ENCODE data around the gene CXCR6. TPM values are rescaled to one million over a fixed set of nuclear protein-coding genes. Genes with fewer than 3 reads are reported as not detected.

CXCR6 gene
- total and polyA plus RNA-seq, 2 experiments from 2014 or later = 0.06 TPM; not detected in 1

DNA sequence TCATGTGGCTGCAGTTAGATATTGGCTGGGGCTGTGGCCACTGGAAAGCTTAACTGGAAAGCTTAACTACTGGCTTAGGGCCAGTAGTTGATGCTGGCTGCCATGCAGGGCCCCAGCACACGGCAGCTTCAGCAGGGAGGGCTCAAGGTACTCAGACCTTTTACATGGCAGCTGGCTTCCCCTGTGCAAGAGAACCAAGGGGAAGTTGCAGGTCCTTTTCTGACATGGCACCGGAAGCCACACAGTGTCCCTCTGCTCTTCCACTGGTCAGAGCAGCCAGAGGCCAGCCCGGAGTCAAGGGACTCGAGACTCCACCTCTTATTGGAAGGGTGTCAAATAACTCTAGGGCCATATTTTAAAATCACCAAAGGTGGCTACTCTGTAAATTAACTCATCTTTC, 32.4 kb upstream of the CXCR6 start:
- DNase-seq (ENCODE audit: low read depth in 1 of 2, low spot score in 1 of 2) = no peak
- TF ChIP-seq CTCF (IDR thresholded peaks at IDR 0.05; ENCODE audit: low read depth, low read length) = no peak
- no peaks in the 10 kb centered on the region for H3K36me3 ChIP-seq
- no peak overlapping the region for H3K4me3 ChIP-seq
- H3K4me1 ChIP-seq (ENCODE audit: low read depth) = no peaks in the 10 kb centered on the region
- no peaks in the 10 kb centered on the region for H3K27me3 ChIP-seq
- H3K9me3 ChIP-seq (ENCODE audit: low read depth) = no peaks in the 10 kb centered on the region
- no peak overlapping the region for H3K27ac ChIP-seq

DNA sequence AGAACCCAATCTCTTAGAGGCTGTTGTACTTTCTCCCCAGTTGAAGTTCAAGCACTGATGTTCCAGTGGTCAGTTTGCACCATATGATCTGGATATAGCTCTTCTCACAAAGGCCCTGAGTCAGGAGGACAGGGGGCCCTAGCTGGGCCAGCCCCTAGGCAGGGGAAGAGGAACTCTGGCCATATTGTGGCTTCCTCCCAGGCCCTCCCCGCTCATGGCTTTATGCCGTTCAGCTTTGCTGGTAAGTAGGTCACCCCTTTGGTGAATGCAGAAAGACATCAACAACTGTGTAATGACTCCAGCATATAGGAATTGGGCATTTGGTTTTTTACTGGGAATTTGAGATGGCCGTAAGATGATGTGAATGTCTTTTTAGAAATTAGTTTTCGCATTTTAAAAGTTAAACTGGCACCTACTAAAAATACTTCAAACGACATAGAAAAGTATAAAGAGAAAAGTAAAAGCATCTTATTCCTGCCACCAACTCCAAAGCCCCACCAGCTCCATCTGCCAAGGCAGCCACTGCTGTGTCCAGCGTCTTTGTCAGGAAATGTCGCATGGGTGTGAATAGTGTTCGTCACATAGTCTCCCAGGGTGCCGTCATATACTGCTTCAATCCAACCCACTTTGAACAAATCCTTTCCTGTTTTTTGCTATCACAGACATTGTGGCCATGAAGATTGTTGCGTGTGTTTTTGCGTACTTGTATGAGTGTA, 31.6 kb upstream of the CXCR6 start:
- Histone ChIP-seq H3K27me3 (no peaks in the 10 kb centered on the region), H3K36me3 (no peaks in the 10 kb centered on the region), H3K27ac (no peak overlapping the region), H3K9me3 (ENCODE audit: low read depth) (no peaks in the 10 kb centered on the region), H3K4me1 (ENCODE audit: low read depth) (no peaks in the 10 kb centered on the region), H3K4me3 (no peak overlapping the region)
- TF ChIP-seq CTCF (IDR thresholded peaks at IDR 0.05; ENCODE audit: low read depth, low read length) = no peak
- DNase-seq (ENCODE audit: low read depth in 1 of 2, low spot score in 1 of 2) = no peak

GRCh38 chr3:45912435-45912834, 30.8 kb upstream of the CXCR6 start:
- no peaks in the 10 kb centered on the region for H3K36me3 ChIP-seq
- TF ChIP-seq CTCF (IDR thresholded peaks at IDR 0.05; ENCODE audit: low read depth, low read length) = no peak
- no peak overlapping the region for H3K4me3 ChIP-seq
- no peak overlapping the region for H3K27ac ChIP-seq
- no peak for DNase-seq (ENCODE audit: low read depth in 1 of 2, low spot score in 1 of 2)
- no peaks in the 10 kb centered on the region for H3K4me1 ChIP-seq (ENCODE audit: low read depth)
- no peaks in the 10 kb centered on the region for H3K27me3 ChIP-seq
- H3K9me3 ChIP-seq (ENCODE audit: low read depth) = no peaks in the 10 kb centered on the region

DNA sequence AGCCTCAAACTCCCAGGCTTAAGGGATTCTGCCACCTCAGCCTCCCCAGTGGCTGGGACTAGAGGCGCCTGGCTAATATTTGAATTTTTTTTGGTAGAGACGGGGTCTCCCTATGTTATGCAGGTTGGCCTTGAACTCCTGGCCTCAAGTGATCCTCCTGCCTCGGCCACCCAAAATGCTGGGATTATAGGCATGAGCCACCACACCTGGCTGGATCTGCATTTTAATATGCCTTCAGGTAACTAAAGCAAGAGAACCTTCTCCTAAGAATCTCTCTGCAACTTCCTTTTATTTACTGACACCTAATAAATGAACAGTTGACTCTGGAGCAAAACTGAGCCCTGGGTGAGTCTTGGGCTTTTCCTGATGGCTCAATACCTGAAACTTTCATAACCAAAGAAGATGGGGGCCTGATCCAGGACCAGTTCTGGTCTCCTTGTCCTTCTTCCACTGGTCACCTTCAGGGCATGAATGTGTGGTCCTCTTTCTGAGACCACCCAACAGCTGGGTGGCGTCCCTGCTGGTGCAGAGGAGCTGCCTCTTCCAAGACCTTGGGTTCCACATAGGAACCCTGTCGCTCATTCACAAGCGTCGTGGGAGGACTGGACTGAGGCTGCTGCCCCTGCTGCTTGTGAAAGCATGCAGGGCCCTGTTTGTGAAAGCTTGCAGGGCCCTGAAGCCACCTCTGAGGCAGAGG, 28.8 kb upstream of the CXCR6 start:
- Histone ChIP-seq H3K27ac (no peak overlapping the region), H3K36me3 (no peaks in the 10 kb centered on the region), H3K9me3 (ENCODE audit: low read depth) (no peaks in the 10 kb centered on the region), H3K4me1 (ENCODE audit: low read depth) (no peaks in the 10 kb centered on the region), H3K4me3 (no peak overlapping the region), H3K27me3 (no peaks in the 10 kb centered on the region)
- DNase-seq (ENCODE audit: low read depth in 1 of 2, low spot score in 1 of 2) = no peak
- no peak for TF ChIP-seq CTCF (IDR thresholded peaks at IDR 0.05; ENCODE audit: low read depth, low read length)

DNA sequence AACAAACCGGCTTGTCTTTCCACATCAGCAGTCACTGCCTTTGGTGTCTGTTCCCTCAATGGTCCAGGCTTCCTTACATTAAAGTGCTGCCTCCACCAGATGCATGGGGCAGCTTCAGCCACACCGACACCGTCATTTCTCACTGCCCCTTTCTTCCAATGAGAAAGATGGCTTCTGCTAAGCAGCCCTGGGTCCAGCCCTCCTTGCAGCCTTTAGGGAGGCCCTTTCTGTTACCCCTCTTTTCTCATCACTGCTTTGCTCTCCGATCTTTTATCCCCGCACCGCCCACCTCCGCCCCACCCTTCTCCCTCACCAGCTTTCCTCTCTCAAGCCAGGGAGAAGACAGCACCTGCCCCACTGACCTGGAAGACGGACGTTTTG, 28.2 kb upstream of the CXCR6 start:
- no peak for DNase-seq (ENCODE audit: low read depth in 1 of 2, low spot score in 1 of 2)
- Histone ChIP-seq H3K4me1 (ENCODE audit: low read depth) (no peaks in the 10 kb centered on the region), H3K27ac (no peak overlapping the region), H3K4me3 (no peak overlapping the region), H3K36me3 (no peaks in the 10 kb centered on the region), H3K27me3 (no peaks in the 10 kb centered on the region), H3K9me3 (ENCODE audit: low read depth) (no peaks in the 10 kb centered on the region)
- no peak for TF ChIP-seq CTCF (IDR thresholded peaks at IDR 0.05; ENCODE audit: low read depth, low read length)
